Activated T-cell treated with anti-CD3 and anti-CD28 coated beads for 1 hour (primary cell): ENCODE measurements around the gene PLEKHM1.
"Not testable (repeated sequence)": the region's sequence is repeated elsewhere in the genome, so short reads cannot be mapped to it uniquely, and the experiment has no call there.

Experiments used
- DNase-seq: peaks from one replicate; pipeline ENCODE4 v3.0.0-alpha.2; 2020; ENCODE audit warnings: low read depth

PLEKHM1 gene

DNA sequence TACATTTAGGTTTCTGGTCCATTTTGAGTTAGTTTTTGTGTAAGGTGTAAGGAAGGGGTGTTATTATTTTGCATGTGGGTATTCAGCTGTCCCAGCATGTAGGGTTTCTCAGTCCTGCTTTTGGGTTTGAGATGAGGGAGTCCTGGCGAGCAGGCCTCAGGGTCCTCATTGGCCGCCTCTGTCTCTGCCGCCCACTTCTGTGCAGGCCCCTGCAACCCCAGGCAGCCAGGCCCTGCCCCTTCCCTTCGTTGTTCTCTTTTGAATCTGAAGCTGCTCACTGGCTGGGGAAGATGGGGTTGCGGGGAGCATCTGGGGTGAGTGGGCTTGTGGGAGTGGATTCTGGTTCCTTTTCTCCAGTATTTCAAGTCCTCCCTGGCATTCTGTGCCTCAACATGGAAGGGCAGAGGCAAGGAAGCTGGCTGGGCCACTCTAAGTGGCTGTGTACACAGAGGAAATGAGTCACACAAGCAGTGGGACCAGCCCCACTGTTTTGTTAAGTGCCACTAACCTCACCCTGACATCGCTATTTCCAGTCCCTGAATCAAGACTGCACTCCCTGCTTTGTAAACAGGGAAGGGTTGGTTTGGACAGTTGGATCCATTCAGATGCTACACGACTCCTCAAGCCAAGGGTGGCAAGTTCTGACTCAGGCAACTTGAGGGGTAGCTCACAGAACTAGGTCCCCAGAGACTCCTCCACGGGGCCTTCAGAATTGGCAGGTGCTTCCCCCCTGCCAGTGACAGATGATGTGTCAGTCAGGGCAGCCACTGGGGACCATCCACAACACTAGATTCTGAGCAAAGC, 28.8 kb downstream of the PLEKHM1 start:
- not testable (repeated sequence) for DNase-seq

DNA sequence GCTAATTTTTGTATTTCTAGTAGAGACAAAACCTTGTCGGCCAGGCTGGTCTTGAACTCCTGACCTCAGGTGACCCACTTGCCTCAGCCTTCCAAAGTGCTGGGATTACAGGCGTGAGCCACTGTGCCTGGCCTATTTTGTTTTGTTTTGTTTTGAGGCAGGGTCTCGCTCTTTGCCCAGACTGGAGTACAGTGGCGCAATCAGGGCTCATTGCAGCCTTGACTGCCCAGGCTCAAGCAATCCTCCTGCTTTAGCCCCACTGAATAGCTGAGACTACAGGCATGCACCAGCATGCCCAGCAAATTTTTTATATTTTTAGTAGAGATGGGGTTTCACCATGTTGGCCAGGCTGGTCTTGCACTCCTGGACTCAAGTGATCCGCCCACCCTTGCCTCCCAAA, 30.1 kb downstream of the PLEKHM1 start:
- not testable (repeated sequence) for DNase-seq

DNA sequence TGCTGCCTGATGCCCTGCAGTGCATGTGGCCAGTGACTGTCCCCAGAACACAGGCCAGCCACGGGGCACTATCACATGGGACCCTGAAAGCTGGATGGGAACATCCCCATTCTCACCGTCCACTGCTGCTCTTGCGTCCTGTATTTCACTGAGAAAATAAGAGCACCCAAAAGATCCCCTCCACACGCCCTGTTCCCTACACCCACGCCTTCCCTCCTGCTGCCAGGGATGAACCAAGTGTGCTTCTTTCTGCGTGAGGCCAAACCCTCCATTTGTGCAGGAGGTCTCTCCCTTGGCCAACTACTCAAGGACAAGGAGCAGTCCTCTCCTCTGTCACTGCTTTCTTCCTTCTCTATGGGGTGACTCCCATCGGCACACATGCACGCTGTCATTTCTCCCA, 36.2 kb downstream of the PLEKHM1 start:
- not testable (repeated sequence) for DNase-seq

DNA sequence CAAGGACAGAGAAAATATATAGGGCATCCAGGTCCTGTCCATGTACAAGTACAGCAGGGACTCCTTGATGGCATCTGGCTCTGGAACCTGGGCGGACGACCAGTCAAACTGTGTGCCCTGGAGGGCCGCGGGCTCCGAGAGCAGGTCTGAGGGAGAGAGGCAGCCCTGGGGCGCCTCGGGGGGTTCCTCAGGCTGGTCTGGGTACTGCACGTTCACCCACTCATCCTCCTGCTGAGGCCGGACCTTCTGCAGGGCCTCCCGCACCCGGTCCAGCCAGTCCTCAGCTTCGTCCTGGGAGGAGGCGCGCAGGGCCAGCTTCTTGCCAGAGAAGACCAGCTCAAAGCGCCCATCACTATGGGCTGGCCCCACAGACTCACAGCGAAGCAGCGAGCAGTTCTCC, 36.8 kb downstream of the PLEKHM1 start:
- DNase-seq: not testable (repeated sequence)

DNA sequence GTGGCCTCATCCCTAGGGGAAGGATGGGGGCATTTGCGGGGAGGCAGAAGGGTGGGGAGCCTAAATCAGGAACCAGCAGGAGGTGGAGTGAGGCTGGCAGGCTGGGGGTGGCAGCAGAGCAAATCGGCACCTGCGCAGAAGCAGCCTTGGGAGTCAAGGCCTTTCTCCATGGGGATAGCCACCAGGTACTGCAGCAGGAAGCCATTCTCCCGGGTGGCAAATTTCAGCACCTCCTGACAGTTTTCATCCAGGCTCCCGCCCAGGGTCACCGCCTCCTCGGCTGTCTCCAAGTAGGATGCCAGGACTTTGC, 37.3 kb downstream of the PLEKHM1 start:
- not testable (repeated sequence) for DNase-seq

DNA sequence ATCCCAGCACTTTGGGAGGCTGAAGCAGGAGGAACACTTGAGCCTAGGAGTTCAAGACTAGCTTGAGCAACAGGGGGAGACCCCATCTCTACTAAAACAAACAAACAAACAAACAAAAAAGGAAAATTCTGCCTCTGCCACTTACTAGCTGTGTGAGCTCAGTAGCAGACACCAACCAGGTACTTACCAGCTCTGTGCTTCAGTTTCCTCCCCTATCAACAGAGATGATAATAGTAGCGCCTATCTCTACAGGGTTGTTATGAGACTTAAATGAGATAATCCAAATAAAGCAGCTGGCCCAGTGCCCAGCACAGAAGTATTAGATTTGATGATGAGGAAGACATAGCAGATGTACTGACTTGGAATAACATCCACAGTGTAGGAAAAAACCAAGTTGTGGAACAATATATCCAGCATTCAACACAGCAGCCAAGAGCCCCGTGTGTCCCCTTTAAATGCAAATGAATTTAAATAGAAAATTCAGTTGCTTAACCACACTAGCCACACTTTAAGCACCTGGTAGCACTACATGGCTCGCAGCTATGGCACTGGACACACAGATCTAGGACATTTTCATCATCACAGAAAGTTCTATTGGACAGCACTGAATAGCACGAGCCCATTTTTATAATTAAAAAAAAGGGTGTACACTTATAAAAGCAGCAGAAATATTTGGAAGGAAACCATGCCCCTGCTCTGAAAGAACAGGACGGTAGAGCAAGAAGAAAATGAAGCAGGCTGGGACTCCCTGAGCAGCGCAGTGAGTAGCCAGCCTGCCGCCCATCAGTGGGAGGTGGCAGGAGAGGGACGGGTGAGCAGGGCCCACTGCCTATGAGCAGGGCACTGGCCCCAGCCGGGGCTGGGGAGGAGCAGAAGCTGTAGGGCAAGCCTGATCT, 37.9 kb downstream of the PLEKHM1 start:
- DNase-seq: not testable (repeated sequence)

DNA sequence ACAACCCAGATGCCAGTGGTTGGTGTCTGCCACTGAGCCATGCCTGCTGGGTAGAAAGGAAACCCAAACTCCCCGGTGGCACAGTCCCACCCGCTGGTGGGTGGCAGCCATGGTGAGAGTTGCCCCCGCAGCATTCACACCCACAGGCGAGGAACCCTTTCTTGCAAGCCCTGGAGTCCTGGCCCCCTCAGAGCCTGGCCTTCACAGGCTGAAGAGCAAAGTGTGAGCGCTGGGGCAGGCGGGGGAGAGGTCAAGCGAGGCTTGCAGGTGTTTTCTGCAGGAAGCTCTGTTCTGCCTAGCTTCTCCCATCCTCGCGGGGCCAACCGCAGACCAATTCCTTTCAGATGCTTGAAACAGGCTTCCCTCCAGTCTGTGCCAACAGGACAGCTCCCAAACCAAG, 38.9 kb downstream of the PLEKHM1 start:
- not testable (repeated sequence) for DNase-seq

DNA sequence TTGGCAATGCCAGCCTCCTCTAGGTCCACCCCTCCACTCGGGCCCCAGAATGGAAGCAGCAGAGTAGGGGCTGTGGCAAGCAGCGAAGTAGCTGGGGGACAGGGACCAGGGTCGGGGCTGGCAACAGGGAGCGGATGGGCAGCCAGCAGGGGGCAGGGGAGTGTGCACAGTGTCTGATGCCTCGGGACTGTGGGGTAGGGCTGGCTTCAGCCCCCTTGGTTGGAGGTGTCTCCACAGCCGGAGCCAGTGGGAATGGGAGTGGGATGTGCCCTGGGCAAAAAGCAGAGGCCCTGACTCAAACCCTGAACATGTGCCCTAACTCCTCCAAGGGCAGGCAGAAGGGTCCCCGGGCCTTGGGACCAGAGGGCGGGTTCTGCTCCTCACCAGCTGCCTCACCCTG, 39.4 kb downstream of the PLEKHM1 start:
- no peak for DNase-seq

DNA sequence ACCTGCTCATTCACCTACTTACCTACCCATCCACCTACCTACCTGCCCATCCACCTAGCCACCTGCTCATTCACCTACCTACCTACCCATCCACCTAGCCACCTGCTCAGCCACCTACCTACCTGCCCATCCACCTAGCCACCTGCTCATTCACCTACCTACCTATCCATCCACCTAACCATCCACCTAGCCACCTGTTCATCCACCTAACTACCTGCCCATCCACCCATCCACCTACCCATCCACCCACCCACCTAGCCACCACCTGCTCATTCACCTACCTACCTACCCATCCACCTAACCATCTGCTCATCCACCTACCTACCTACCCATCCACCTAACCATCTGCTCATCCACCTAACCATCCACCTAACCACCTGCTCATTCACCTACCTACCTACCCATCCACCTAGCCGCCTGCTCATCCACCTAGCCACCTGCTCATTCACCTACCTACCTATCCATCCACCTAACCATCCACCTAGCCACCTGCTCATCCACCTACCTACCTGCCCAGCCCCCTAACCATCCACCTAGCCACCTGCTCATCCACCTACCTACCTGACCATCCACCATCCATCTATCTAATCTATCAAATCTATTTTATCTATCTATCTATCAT, 40.7 kb downstream of the PLEKHM1 start:
- DNase-seq: not testable (repeated sequence)

DNA sequence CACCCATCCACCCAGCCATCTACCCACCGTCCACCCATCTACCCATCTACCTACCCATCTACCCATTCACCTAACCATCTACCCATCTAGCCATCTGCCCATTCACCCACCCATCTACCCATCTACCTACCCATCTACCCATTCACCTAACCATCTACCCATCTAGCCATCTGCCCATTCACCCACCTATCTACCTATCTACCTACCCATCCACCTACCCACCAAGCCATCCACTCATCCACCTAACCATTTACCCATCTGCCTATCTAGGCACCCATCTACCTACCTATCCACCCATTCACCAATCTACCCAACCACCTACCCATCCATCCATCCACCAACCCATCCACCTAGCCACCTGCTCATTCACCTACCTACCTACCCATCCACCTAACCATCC, 41.3 kb downstream of the PLEKHM1 start:
- DNase-seq: not testable (repeated sequence)

DNA sequence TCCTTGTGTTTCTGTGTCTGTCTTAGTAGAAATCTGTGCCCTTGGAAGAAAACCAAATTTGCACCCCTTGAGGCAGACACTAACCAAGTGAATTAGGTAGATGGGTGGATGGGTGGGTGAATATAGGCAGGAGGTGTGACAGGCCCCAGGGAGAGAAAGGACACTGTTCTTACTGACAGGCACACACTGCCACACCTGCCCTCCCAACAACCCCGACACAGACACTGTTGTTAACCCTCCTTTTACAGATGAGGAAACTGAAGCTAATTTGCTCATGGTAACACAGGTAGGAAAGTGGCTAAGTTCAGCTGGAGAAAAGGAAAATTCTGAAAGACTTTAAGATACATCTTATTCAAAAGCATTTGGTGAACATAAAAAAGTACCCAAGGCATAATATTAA, 42.0 kb downstream of the PLEKHM1 start:
- not testable (repeated sequence) for DNase-seq

DNA sequence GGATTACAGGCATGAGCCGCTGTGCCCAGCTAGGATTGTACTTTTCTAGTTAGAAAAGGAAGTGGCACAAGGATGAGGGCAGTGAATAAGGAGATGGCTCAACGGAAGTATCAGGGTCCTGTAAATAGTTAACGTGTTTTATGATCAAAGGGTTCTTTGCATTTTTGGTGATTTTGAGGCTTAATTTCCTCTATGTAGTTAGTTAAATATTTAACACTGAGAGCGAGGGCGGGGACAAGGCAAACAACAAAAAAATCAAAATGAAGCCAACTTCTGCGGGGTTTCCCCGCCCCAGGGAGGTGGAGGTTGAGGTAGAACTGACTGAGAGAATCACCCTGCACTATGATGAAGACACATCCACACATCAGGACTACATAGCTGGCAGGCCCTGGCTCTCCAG, 42.5 kb downstream of the PLEKHM1 start:
- DNase-seq: not testable (repeated sequence)

DNA sequence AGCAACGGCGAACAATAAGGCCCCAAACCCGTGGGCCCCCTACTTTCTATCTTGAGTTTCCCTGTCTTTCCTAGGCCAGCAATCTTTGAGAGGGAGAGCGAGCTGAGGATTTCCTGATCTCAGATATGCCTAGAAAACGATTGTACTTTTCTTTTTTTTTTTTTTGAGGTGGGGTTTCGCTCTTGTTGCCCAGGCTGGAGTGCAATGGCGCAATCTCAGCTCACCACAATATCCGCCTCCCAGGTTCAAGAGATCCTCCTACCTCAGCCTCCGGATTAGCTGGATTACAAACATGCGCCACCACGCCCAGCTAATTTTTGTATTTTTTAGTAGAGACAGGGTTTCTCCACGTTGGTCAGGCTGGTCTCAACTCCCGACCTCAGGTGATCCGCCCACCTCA, 42.9 kb downstream of the PLEKHM1 start:
- not testable (repeated sequence) for DNase-seq

DNA sequence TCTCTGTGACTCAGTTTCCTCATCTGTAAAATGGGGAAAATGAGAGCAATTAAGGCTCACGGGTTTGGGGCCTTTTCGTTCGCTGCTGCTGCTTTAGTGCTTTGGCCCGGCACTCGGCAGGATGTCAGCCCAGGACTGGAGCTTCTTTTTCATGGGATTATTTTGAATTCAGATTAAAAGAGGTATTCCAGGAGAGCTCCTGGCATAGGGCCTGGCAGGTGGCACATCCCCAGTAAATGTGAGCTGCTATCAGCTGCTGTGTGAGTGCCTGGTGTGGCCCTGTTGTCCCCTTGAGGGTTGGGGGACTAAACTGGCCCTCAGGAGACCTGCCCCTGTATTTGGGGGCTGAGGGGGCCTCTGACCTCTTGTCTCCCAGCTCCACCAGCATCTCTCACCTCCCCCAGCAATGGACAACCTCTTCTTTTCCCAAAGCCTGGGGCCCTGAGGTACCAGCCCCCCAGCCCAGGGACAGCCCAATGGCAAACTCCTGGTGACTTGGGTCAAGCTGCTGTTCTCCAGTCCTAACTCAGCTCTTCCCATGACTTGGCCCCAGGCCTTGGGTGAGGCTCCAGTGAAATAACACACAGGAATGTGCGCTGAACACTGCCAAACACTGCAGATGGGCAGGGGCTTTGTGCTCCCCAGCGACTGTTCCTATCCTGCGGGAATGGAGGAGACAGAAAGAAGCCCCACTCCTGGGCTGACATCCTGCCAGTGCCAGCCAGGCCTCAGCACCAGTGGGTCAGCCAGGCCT, 43.5 kb downstream of the PLEKHM1 start:
- DNase-seq: not testable (repeated sequence)

DNA sequence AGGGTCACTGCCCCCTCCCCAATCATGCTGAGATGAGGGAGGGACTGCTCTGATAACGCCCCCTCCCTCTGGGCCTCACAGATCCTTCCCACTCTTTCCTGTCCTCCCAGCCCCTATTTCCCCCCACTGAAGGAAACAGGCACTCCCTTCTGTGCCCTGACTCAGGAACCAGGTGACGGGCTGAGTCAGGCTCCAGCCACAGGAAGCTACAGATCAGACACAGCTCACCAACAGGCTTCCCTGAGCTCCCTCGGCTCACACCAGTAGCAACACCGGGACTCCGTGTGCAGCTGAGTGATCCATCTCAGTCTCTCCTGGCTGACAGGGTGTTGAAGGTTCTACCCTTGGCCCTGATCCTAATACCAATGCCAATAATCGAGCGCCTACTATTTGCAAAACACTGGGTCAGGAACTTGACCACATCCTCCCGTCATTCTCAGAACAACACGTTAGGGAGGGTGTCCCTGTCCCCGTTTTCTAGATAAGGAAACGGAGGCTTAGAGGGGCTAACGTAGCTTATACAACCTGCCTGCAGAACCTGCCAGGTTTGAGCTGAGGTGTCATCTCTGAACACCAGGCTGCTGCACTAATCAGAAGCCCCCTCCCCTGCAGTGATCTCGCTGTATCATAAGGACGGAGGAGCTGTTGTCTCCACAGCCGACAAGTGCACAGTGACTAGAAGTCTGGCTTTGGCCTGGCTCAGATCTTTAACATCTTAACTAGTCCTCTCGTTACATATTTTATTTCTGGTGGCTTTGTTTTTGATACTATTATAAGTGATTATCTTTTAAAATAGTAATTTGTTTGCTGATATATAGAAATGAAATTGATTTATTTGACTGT, 44.4 kb downstream of the PLEKHM1 start:
- not testable (repeated sequence) for DNase-seq

DNA sequence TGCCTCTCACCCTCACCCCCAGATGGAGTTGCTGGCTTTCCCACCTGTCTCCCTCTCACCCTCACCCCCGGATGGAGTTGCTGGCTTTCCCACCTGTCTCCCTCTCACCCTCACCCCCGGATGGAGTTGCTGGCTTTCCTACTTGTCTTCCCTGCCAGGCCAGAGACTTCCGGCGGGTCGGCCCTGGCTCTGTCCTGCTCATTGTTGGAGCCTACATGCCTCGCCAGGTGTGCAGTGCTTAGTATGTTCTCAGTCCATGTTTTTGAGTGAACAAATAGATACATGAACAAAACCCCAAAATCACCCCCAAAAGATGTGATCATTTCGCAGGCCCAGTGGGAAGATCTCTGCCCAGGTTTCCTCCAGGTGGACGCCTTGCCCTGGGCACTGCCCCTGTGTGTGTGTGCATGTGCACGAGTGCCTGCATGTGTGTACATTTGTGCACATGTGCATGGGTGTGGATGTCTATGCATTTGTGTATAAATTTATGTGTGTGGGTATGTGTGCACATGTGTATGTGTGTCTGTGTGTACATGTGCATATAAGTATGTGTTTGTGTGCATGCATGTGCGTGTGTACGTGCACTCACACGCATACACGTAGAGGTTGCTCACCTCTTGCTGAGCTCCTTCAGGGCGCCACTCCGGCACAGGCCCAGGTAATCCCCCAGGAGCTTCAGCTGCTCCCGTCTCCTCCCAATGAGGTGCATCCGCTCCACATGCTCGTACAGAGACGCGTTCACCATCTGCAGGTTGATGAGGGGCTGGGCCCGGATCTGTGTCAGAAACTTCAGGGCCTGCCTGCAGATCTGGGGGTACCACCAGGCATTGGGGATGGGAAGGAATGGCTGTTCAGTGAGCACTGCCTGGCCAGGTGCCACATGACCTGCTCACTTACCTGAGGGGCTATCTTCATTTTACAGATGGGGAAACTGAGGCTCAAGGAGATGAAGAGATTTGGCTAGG, 45.4 kb downstream of the PLEKHM1 start:
- DNase-seq: not testable (repeated sequence)

DNA sequence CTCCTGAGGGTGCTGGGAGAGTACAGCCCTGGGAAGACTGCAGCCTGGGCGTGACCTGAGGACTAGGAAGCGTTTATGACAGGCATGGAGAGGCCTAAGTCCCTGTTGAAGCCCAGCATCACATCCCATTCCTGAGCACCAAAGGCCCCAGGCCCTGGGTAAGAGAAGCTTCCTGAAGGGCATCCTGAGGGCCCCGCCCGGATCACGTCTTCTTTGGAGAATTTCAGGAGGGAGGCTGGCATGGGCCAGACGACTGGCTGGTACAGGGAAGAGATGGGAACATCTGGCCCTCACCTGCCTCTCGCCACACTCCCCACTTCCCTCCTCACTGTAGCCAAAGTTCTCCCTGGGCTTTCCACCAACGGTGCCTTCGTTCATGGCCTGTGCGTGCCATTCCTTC, 46.2 kb downstream of the PLEKHM1 start:
- DNase-seq: not testable (repeated sequence)

DNA sequence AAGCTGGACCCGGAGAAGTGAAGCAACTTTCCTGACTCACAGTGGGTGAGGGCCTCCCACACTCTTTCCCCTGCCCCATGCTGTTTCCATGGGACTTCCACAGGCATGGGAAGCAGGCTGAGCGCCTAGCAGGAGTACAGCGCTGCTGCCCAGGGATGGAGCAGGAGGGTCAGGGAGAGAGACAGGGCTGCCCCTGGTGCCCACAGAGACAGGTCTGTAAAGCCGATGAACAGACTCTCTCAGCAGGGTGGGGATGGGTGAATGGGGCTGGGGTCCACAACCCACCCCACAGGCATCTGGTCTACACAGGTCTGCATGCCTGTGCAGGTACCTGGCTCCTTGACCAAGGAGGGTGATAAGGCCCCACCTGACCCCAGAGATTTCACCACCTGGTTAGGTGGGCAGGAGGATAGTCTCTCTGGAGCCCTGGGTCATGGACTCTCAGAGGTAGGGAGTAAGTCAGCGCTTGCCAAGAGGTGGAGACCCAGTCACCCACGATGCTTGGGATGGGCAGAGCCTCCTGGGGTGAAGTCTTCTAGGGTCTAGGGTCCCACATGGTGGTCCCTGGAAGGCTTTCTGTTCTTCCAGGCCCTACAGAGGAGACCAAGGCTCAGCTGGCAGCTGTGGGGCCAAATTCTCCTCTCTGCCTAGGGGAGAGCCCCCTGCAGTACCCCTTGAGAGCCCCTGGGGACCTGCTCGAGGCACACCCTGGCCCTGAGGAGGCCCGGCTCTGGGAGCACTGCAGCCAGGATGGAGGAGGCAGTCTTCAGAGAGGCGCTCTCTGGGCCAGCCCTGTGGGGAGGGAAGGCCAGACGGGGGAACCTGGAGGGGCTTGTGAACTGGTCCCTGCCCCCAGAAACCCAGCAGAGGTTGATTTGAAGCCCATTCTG, 46.9 kb downstream of the PLEKHM1 start:
- DNase-seq: not testable (repeated sequence)
